Coronary artery (tissue), 2 donors: ENCODE results near the gene VTA1.
"Not testable (repeated sequence)": the region's sequence is repeated elsewhere in the genome, so short reads cannot be mapped to it uniquely, and the experiment has no call there.

Source experiments
- DNase-seq: peaks from one replicate; pipeline ENCODE4 v3.0.0-alpha.2; 2017; ENCODE audit warnings: low spot score
- H3K27ac ChIP-seq, 2 donors: fragments of 200-600 bp; sonication (generic); one replicate each; pipeline ENCODE4 v1.5.1; 2016 to 2019
- H3K4me3 ChIP-seq: fragments of 200-600 bp; sonication (generic); 2 replicates; pipeline ENCODE4 v1.5.1; 2016; ENCODE audit warnings: mild to moderate bottlenecking, moderate library complexity
- TF ChIP-seq, protein P1 (sequence below): fragments of 200-600 bp; sonication (generic); IDR thresholded peaks from one replicate; pipeline ENCODE4 v1.5.1; 2019; ENCODE audit warnings: antibody characterized with exemption

VTA1 gene, protein sequence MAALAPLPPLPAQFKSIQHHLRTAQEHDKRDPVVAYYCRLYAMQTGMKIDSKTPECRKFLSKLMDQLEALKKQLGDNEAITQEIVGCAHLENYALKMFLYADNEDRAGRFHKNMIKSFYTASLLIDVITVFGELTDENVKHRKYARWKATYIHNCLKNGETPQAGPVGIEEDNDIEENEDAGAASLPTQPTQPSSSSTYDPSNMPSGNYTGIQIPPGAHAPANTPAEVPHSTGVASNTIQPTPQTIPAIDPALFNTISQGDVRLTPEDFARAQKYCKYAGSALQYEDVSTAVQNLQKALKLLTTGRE

DNA sequence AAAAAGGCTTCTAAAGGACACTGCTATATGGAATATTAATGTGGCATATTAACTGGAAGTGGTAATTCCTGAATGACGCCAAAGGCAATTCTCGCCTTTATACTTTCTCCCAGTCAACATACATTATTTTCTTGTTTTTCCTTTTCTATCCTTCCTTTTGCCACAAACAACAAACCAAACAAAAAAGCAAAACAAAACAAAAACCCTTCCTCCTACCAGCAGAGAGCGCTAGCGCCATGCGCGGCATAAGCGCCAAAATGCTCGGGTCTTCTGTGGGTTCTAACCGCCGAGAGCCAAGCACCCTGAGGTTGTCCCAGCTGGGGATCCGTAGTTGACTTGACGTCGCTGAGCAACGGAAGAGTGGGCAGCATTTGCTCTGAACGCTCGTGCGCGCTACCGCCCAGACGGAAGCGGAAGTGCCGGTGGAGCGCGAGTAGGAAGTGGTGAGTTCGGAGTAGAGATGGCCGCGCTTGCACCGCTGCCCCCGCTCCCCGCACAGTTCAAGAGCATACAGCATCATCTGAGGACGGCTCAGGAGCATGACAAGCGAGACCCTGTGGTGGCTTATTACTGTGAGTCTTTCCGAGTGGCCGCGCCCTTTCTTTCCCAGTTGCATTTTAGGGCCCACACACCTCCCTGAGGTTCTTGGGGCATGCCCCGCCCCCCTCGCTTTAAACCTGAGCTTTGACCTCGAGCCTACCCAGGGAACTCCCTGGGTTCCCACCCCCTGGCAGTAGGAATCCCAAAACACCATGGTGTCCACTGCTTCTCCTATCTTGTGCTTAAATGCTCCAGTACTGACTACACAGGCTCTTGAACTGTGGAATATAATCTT, at the start of gene VTA1, which contains the start of gene NMBR:
Gene VTA1 (plus strand): TSS at position 436 of the 835 bp plus-strand sequence. CDS start 25 bp downstream, at position 461.
Gene NMBR (minus strand): TSS at position 295 of the 835 bp plus-strand sequence. CDS start 58,464 bp downstream, outside the sequence.
- H3K4me3 ChIP-seq = peak within 1 kb of the TSS; percentile 92
- TF ChIP-seq, protein P1, sequence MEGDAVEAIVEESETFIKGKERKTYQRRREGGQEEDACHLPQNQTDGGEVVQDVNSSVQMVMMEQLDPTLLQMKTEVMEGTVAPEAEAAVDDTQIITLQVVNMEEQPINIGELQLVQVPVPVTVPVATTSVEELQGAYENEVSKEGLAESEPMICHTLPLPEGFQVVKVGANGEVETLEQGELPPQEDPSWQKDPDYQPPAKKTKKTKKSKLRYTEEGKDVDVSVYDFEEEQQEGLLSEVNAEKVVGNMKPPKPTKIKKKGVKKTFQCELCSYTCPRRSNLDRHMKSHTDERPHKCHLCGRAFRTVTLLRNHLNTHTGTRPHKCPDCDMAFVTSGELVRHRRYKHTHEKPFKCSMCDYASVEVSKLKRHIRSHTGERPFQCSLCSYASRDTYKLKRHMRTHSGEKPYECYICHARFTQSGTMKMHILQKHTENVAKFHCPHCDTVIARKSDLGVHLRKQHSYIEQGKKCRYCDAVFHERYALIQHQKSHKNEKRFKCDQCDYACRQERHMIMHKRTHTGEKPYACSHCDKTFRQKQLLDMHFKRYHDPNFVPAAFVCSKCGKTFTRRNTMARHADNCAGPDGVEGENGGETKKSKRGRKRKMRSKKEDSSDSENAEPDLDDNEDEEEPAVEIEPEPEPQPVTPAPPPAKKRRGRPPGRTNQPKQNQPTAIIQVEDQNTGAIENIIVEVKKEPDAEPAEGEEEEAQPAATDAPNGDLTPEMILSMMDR = peak; percentile 77
- peak within 1 kb of the TSS; percentile 19 to 84 for H3K27ac ChIP-seq
- DNase-seq = peak; percentile 99

DNA sequence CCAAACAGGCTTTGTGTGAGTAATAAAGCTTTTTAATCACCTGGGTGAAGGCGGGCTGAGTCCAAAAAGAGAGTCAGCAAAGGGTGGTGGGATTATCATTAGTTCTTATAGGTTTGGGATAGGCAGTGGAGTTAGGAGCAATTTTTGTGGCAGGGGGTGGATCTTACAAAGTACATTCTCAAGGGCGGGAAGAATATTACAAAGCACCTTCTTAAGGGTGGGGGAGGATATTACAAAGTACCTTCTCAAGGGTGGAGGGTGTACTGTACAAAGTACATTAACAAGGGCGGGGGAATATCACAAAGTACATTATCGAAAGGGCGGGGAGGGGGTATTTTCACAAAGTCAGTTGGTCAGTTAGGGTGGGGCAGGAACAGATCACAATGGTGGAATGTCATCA, 42.2 kb upstream of the VTA1 start:
- not testable (repeated sequence) for H3K27ac ChIP-seq, H3K4me3 ChIP-seq, DNase-seq

DNA sequence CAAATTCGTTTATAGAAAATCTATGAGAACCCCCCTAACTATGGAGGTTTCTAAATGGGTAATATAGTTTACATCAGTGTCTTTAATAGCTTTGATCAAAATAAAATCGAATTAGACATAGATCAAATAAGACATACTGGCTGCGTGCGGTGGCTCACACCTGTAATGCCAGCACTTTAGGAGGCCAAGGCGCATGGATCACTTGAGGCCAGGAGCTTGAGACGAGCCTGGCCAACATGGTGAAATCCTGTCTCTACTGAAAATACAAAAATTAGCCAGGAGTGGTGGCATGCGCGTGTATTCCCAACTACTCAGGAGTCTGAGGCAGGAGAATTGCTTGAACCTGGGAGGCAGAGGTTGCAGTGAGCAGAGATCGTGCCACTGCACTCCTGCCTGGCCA, 36.2 kb upstream of the VTA1 start:
- DNase-seq, H3K27ac ChIP-seq, H3K4me3 ChIP-seq: not testable (repeated sequence)

DNA sequence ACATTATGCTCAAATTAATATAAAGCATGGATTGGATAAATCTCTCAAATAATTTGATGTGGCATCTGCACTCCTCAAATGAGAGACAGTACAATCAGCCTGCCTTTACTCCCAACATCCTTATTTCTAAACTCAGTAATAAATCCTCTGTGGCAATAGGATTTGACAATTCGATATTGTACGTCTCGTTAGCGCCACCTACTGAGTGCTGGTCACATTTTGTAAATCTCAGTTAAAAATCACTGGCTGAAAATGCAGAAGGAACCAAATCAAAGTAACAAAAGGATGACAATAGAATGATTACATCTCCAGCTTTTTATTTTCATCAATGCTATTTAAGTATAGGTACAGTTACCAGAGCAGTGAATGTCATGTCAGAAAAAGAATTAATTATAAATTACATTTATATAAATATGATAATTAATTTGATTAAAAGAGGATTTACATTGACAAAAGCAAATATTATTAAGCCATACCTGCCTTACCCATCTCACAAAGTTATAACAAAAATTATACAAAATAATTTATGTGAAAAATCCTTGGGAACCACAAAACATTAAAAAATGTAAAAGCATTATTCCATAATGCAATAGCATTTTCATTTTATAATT, 34.5 kb upstream of the VTA1 start:
- H3K4me3 ChIP-seq = no peak overlapping the region
- no peak for DNase-seq
- H3K27ac ChIP-seq = no peak overlapping the region
- TF ChIP-seq, protein P1 = peak; percentile 77

DNA sequence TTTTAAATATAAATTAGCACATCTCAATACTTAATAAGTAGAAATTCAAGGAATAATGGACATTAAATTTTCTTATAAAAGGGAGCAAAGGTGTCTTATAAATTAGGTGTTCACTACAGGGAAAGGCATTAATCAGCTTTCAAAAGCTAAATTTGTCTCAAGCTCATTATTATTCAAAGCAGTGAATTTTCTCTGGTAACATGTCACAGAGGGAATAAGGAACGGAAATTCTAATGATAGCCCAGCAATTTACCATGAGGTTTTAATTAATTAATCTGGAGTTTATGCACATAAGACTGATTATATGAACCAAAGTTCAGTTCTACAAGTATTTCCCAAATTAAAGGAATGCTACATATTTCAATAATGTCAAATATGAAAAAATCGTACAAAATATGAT, 29.7 kb upstream of the VTA1 start:
- DNase-seq = no peak
- TF ChIP-seq, protein P1 = no peak
- Histone ChIP-seq H3K27ac (no peak overlapping the region), H3K4me3 (no peak overlapping the region)

DNA sequence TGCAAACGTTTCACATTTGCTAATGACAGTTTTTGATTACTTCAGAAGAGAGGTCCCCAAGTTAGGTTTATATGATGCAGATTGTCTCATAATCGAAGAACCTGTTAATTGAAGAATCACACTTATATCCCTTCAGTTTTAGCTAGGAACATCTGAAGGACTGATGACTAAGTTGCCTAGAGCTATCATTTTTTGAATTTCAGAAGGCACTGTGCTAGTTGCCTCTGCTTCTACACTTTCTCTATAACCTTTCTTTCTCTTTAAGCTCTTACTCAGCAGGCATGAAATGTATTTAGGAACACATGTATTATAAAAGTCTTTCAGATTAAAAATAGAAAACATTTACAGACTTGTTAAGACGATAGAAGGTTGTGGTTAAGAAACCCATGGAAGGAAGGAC, 28.7 kb upstream of the VTA1 start:
- DNase-seq = no peak
- no peak overlapping the region for H3K27ac ChIP-seq
- TF ChIP-seq, protein P1 = no peak
- no peak overlapping the region for H3K4me3 ChIP-seq

DNA sequence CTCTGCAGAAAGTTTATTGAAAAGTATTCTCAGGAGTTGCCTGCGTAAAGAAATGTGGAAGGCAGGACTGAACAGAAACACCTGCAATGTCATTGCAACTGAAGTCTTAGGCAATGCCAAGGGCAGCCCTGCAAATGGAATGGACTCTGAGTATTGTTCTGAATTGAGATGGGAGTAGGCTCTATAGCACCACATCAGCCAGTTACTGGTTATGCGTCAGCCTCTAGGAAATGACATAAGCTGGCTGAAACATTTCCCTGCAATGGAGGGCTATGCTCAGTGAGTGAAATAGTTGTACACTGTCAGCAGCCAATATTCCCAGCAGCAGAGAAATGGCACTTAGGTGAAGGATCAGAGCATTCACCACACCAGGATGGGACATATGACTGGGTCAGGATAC, 28.1 kb upstream of the VTA1 start:
- no peak overlapping the region for H3K27ac ChIP-seq
- TF ChIP-seq, protein P1 = no peak

More for the DNA sequence above, 28.1 kb upstream of the VTA1 start:
- H3K4me3 ChIP-seq = no peak overlapping the region
- DNase-seq = no peak
